ENCODE results near the gene CNKSR2.

Gene CNKSR2

GRCh38 chrX:21616386-21616785, 242.2 kb downstream of the CNKSR2 start:
- FAIRE-seq, result no peak

- no peak for FAIRE-seq
Measured at GRCh38 chrX:21620234-21620633, 246.0 kb downstream of the CNKSR2 start.

- FAIRE-seq, result no peak
Measured at GRCh38 chrX:21623778-21624501, 249.7 kb downstream of the CNKSR2 start.

- no peak for FAIRE-seq
Measured at GRCh38 chrX:21632027-21632426, 257.8 kb downstream of the CNKSR2 start.

GRCh38 chrX:21638311-21638710, 264.1 kb downstream of the CNKSR2 start:
- no peak for FAIRE-seq

GRCh38 chrX:21639775-21640174, 265.6 kb downstream of the CNKSR2 start:
- FAIRE-seq, result no peak

GRCh38 chrX:21645431-21645830, 271.2 kb downstream of the CNKSR2 start:
- FAIRE-seq, result no peak

- FAIRE-seq, result no peak
Measured at GRCh38 chrX:21645886-21646285, 271.7 kb downstream of the CNKSR2 start.

GRCh38 chrX:21655901-21656586, 281.8 kb downstream of the CNKSR2 start:
- no peak for FAIRE-seq

- FAIRE-seq, result no peak
Measured at GRCh38 chrX:21656587-21657317, 282.5 kb downstream of the CNKSR2 start.

GRCh38 chrX:21657318-21658151, 283.3 kb downstream of the CNKSR2 start:
- FAIRE-seq, result no peak

GRCh38 chrX:21658152-21658737, 284.0 kb downstream of the CNKSR2 start, which contains the start of gene KLHL34:
KLHL34 (minus strand) TSS chrX:21658330; CDS start chrX:21657788, 542 bp downstream.
- FAIRE-seq, result no peak

- FAIRE-seq, result no peak
Measured at GRCh38 chrX:21658746-21659145, 284.5 kb downstream of the CNKSR2 start.

- no peak for FAIRE-seq
Measured at GRCh38 chrX:21659320-21659719, 285.1 kb downstream of the CNKSR2 start.

- no peak for FAIRE-seq
Measured at GRCh38 chrX:21660156-21660555, 285.9 kb downstream of the CNKSR2 start.

GRCh38 chrX:21661316-21661715, 287.1 kb downstream of the CNKSR2 start:
- FAIRE-seq, result no peak

GRCh38 chrX:21662761-21663160, 288.5 kb downstream of the CNKSR2 start:
- FAIRE-seq, result no peak

- FAIRE-seq, result no peak
Measured at GRCh38 chrX:21666252-21666651, 292.0 kb downstream of the CNKSR2 start.

- no peak for FAIRE-seq
Measured at GRCh38 chrX:21666679-21667078, 292.5 kb downstream of the CNKSR2 start.

- FAIRE-seq, result no peak
Measured at GRCh38 chrX:21674430-21675186, 300.4 kb downstream of the CNKSR2 start.

- no peak for FAIRE-seq
Measured at GRCh38 chrX:21675931-21676330, 301.7 kb downstream of the CNKSR2 start.
